Neural progenitor cell (in vitro differentiated cells): ENCODE data around the gene PLA2G12B. TPM values are rescaled to one million over a fixed set of nuclear protein-coding genes. Genes with fewer than 3 reads are reported as not detected.

Experiments used
- DNase-seq: peaks from one replicate; pipeline ENCODE4 v3.0.0-alpha.2; 2016; ENCODE audit warnings: low spot score
- H2AFZ ChIP-seq: fragments of 200-600 bp; sonication (generic); replicated peaks from 2 replicates; pipeline ENCODE4 v1.6.1; 2016; ENCODE audit warnings: antibody characterized with exemption
- H3F3A ChIP-seq: fragments of 200-600 bp; sonication (generic); 2 replicates; pipeline ENCODE4 v1.6.1; 2016; ENCODE audit warnings: antibody characterized with exemption, low read depth
- H3K27ac ChIP-seq: fragments of 200-600 bp; sonication (generic); 2 replicates; pipeline ENCODE4 v1.5.1; 2016; ENCODE audit warnings: mild to moderate bottlenecking
- H3K27me3 ChIP-seq: fragments of 200-600 bp; sonication (generic); 2 replicates; pipeline ENCODE4 v1.6.1; 2016; ENCODE audit warnings: mild to moderate bottlenecking, moderate library complexity
- H3K36me3 ChIP-seq: fragments of 200-600 bp; sonication (generic); 2 replicates; pipeline ENCODE4 v1.5.1; 2016
- H3K4me1 ChIP-seq: fragments of 200-600 bp; sonication (generic); 2 replicates; pipeline ENCODE4 v1.6.1; 2016; ENCODE audit warnings: mixed run types
- H3K4me2 ChIP-seq: fragments of 200-600 bp; sonication (generic); 2 replicates; pipeline ENCODE4 v1.6.1; 2016
- H3K4me3 ChIP-seq: fragments of 200-600 bp; sonication (generic); 2 replicates; pipeline ENCODE4 v1.5.1; 2016
- H3K79me2 ChIP-seq: fragments of 200-600 bp; sonication (generic); 2 replicates; pipeline ENCODE4 v1.6.1; 2016; ENCODE audit warnings: low read depth
- H3K9ac ChIP-seq: fragments of 200-600 bp; sonication (generic); 2 replicates; pipeline ENCODE4 v1.6.1; 2016
- H3K9me3 ChIP-seq: fragments of 200-600 bp; sonication (generic); 2 replicates; pipeline ENCODE4 v1.5.1; 2016; ENCODE audit warnings: low read depth
- H4K20me1 ChIP-seq: fragments of 200-600 bp; sonication (generic); 2 replicates; pipeline ENCODE4 v1.6.1; 2016; ENCODE audit warnings: low read depth
- H3K27ac Mint-ChIP-seq: 3 replicates; pipeline ENCODE4 v1.8.0; 2021; ENCODE audit warnings: mixed read lengths
- H3K27me3 Mint-ChIP-seq: 2 replicates; pipeline ENCODE4 v1.8.0; 2022; ENCODE audit warnings: low read depth, mild to moderate bottlenecking, inconsistent platforms, moderate library complexity, mixed read lengths; ENCODE audit not compliant: insufficient read depth
- H3K36me3 Mint-ChIP-seq: 3 replicates; pipeline ENCODE4 v1.8.0; 2021; ENCODE audit warnings: mixed read lengths
- H3K4me1 Mint-ChIP-seq: 3 replicates; pipeline ENCODE4 v1.8.0; 2021; ENCODE audit warnings: mixed read lengths
- H3K4me3 Mint-ChIP-seq: 3 replicates; pipeline ENCODE4 v1.8.0; 2021; ENCODE audit warnings: mild to moderate bottlenecking, moderate library complexity, mixed read lengths
- H3K9me3 Mint-ChIP-seq: 3 replicates; pipeline ENCODE4 v1.8.0; 2020; ENCODE audit warnings: mixed read lengths
- CTCF ChIP-seq: fragments of 200-600 bp; sonication (generic); IDR thresholded peaks from 2 replicates; pipeline ENCODE4 v1.5.1; 2017; ENCODE audit warnings: antibody characterized with exemption, mild to moderate bottlenecking
- EZH2 ChIP-seq: fragments of 200-600 bp; sonication (generic); IDR thresholded peaks from 2 replicates; pipeline ENCODE4 v1.6.1; 2017; ENCODE audit warnings: antibody characterized with exemption, mild to moderate bottlenecking, moderate library complexity
- EZH2phosphoT487 ChIP-seq: fragments of 200-600 bp; sonication (generic); IDR thresholded peaks from 2 replicates; pipeline ENCODE4 v1.6.1; 2017; ENCODE audit warnings: antibody characterized with exemption
- total RNA-seq: library from RNA; depleted of rRNA; stranded (reverse); fragments of >200 nt; gene quantifications from 2 replicates; pipeline ENCODE4 v1.2.3, GENCODE V29; 2015; ENCODE audit warnings: low replicate concordance

Gene PLA2G12B
- total RNA-seq, 1 donor from 2014 or later: not detected

GRCh38 chr10:72932259-72933015 is 22.2 kb downstream of the PLA2G12B start:
- TF ChIP-seq EZH2 (no peak), CTCF (no peak), EZH2phosphoT487 (no peak)
- H3K27ac ChIP-seq: no peak overlapping the region
- H3K36me3 Mint-ChIP-seq: no peaks in the 10 kb centered on the region
- H3K4me2 ChIP-seq: no peak overlapping the region
- H3K9me3 Mint-ChIP-seq: no peaks in the 10 kb centered on the region
- H3K9me3 ChIP-seq: no peaks in the 10 kb centered on the region
- no peak overlapping the region for H3K27ac Mint-ChIP-seq
- H3K79me2 ChIP-seq: no peaks in the 10 kb centered on the region
- no peaks in the 10 kb centered on the region for H4K20me1 ChIP-seq
- H3K27me3 Mint-ChIP-seq: peaks cover 2% of the 10 kb centered on the region
- H2AFZ ChIP-seq: no peak overlapping the region
- H3K4me1 Mint-ChIP-seq: no peaks in the 10 kb centered on the region
- H3K36me3 ChIP-seq: no peaks in the 10 kb centered on the region
- no peak overlapping the region for H3K9ac ChIP-seq
- H3K4me1 ChIP-seq: no peaks in the 10 kb centered on the region
- no peak for DNase-seq
- H3K27me3 ChIP-seq: no peaks in the 10 kb centered on the region
- no peak overlapping the region for H3K4me3 ChIP-seq
- H3F3A ChIP-seq: no peaks in the 10 kb centered on the region
- no peak overlapping the region for H3K4me3 Mint-ChIP-seq

- no peak overlapping the region for H3K27ac Mint-ChIP-seq
These were observed 24.3 kb downstream of the PLA2G12B start for GRCh38 chr10:72930276-72930675.

GRCh38 chr10:72928798-72929197 is 25.8 kb downstream of the PLA2G12B start:
- H3K9me3 Mint-ChIP-seq: no peaks in the 10 kb centered on the region
- no peaks in the 10 kb centered on the region for H3K4me1 ChIP-seq
- H3K9me3 ChIP-seq: no peaks in the 10 kb centered on the region
- H3K27ac Mint-ChIP-seq: no peak overlapping the region
- H3K4me3 Mint-ChIP-seq: no peak overlapping the region
- no peaks in the 10 kb centered on the region for H3K36me3 Mint-ChIP-seq
- no peaks in the 10 kb centered on the region for H3K79me2 ChIP-seq
- no peaks in the 10 kb centered on the region for H3K4me1 Mint-ChIP-seq
- no peaks in the 10 kb centered on the region for H4K20me1 ChIP-seq
- H3K27me3 ChIP-seq: no peaks in the 10 kb centered on the region
- no peak for TF ChIP-seq EZH2phosphoT487
- no peak for TF ChIP-seq CTCF
- TF ChIP-seq EZH2: no peak
- no peak overlapping the region for H3K27ac ChIP-seq
- H2AFZ ChIP-seq: no peak overlapping the region
- no peak for DNase-seq
- no peak overlapping the region for H3K9ac ChIP-seq
- H3K4me3 ChIP-seq: no peak overlapping the region
- H3K36me3 ChIP-seq: no peaks in the 10 kb centered on the region
- H3F3A ChIP-seq: no peaks in the 10 kb centered on the region
- no peak overlapping the region for H3K4me2 ChIP-seq
- H3K27me3 Mint-ChIP-seq: no peaks in the 10 kb centered on the region

More at GRCh38 chr10:72930276-72930675, 24.3 kb downstream of the PLA2G12B start:
- H3K27ac ChIP-seq: no peak overlapping the region
- no peaks in the 10 kb centered on the region for H3K27me3 ChIP-seq
- Mint-ChIP-seq H3K36me3 (no peaks in the 10 kb centered on the region), H3K4me1 (no peaks in the 10 kb centered on the region), H3K27me3 (no peaks in the 10 kb centered on the region), H3K9me3 (no peaks in the 10 kb centered on the region), H3K4me3 (no peak overlapping the region)
- H3K4me3 ChIP-seq: no peak overlapping the region
- DNase-seq: no peak
- no peaks in the 10 kb centered on the region for H3K4me1 ChIP-seq
- no peak for TF ChIP-seq EZH2phosphoT487
- TF ChIP-seq CTCF: no peak
- no peak for TF ChIP-seq EZH2
- no peaks in the 10 kb centered on the region for H3K36me3 ChIP-seq
- no peaks in the 10 kb centered on the region for H3K79me2 ChIP-seq
- peak overlapping the region; percentile 29 for H2AFZ ChIP-seq
- no peaks in the 10 kb centered on the region for H4K20me1 ChIP-seq
- H3K9ac ChIP-seq: no peak overlapping the region
- no peak overlapping the region for H3K4me2 ChIP-seq
- no peaks in the 10 kb centered on the region for H3K9me3 ChIP-seq
- H3F3A ChIP-seq: no peaks in the 10 kb centered on the region
